Tibial artery (tissue), 4 donors: Measurements from ENCODE around the gene CD300LG.

ENCODE experiments used
- DNase-seq, 2 donors: peaks; one replicate each; pipeline ENCODE4 v3.0.0-alpha.2; 2019
- H3K27ac ChIP-seq, 2 donors: fragments of 200-600 bp; sonication (generic) in 1 of 2; 1 replicate in 1 of 2; 2 replicates in 1 of 2; pipeline ENCODE4 v1.5.1; 2018 to 2019; ENCODE audit warnings: mild to moderate bottlenecking in 1 of 2
- H3K27me3 ChIP-seq, 2 donors: fragments of 200-600 bp; sonication (generic) in 1 of 2; one replicate each; pipeline versions ENCODE4 v1.5.1 to v1.6.0; 2016 to 2019
- H3K36me3 ChIP-seq, 3 donors: fragments of 200-600 bp; sonication (generic) in 2 of 3; one replicate each; pipeline ENCODE4 v1.5.1; 2016 to 2019; ENCODE audit warnings: mild to moderate bottlenecking in 2 of 3
- H3K4me1 ChIP-seq, 4 donors: fragments of 200-600 bp; sonication (generic) in 2 of 4; 1 replicate in 3 of 4; 2 replicates in 1 of 4; pipeline ENCODE4 v1.5.1; 2016 to 2019
- H3K4me3 ChIP-seq, 2 donors: fragments of 200-600 bp; sonication (generic) in 1 of 2; 1 replicate in 1 of 2; 2 replicates in 1 of 2; pipeline ENCODE4 v1.5.1; 2018 to 2019; ENCODE audit warnings: mild to moderate bottlenecking in 2 of 2
- H3K9me3 ChIP-seq, 3 donors: fragments of 200-600 bp; sonication (generic) in 1 of 3; one replicate each; pipeline ENCODE4 v1.5.1; 2016 to 2019
- CTCF ChIP-seq, 2 experiments: fragments of 200-600 bp in 1 of 2; fragments of 450-650 bp in 1 of 2; IDR thresholded peaks; one replicate each; pipeline ENCODE4 v1.5.1; 2017 to 2019; ENCODE audit warnings: antibody characterized with exemption in 2 of 2, mild to moderate bottlenecking in 1 of 2, moderate library complexity in 1 of 2
- intact Hi-C: fragments of 100-400 bp; cut with DNase I; formaldehyde crosslinking; loops from one replicate; pipeline ENCODE4 v1.15.0; 2023; ENCODE audit warnings: low total_unique reads

CD300LG gene

GRCh38 chr17:43871946-43872690, 25.1 kb downstream of the CD300LG start:
- H3K9me3 ChIP-seq, result no peaks in the 10 kb centered on the region
- H3K27me3 ChIP-seq, result peaks cover 0 to 15% of the 10 kb centered on the region in 2 donors
- TF ChIP-seq CTCF (IDR thresholded peaks at IDR 0.05), result no peak
- no peaks in the 10 kb centered on the region for H3K4me1 ChIP-seq
- peaks cover 0 to 7% (median 0%) of the 10 kb centered on the region in 3 donors for H3K36me3 ChIP-seq
- no peak overlapping the region for H3K27ac ChIP-seq
- DNase-seq, result no peak
- intact Hi-C loops, result loop anchor here (10.0 kb wide), 2 partner anchors 73 to 123 kb away; partner anchors contain the start of gene PPY
- no peak overlapping the region for H3K4me3 ChIP-seq

- no peak for TF ChIP-seq CTCF (IDR thresholded peaks at IDR 0.05)
- no peaks in the 10 kb centered on the region for H3K9me3 ChIP-seq
- H3K27me3 ChIP-seq, result peaks cover 0 to 15% of the 10 kb centered on the region in 2 donors
- DNase-seq, result no peak
- H3K36me3 ChIP-seq, result peaks cover 0 to 14% (median 0%) of the 10 kb centered on the region in 3 donors
- no peak overlapping the region for H3K4me3 ChIP-seq
- no peak overlapping the region for H3K27ac ChIP-seq
- no peaks in the 10 kb centered on the region for H3K4me1 ChIP-seq
- intact Hi-C loops, result loop anchor here (10.0 kb wide), 2 partner anchors 72 to 122 kb away; partner anchors contain the start of gene PPY
Observed at GRCh38 chr17:43873091-43873490, 26.1 kb downstream of the CD300LG start.

GRCh38 chr17:43873815-43874214, 26.8 kb downstream of the CD300LG start:
- peaks cover 0 to 5% (median 1%) of the 10 kb centered on the region in 4 donors for H3K4me1 ChIP-seq
- intact Hi-C loops, result loop anchor here (10.0 kb wide), 2 partner anchors 71 to 121 kb away; partner anchors contain the start of gene PPY
- H3K27ac ChIP-seq, result no peak overlapping the region
- TF ChIP-seq CTCF (IDR thresholded peaks at IDR 0.05), result no peak
- H3K27me3 ChIP-seq, result peaks cover 0 to 15% of the 10 kb centered on the region in 2 donors
- peaks cover 0 to 14% (median 0%) of the 10 kb centered on the region in 3 donors for H3K36me3 ChIP-seq
- no peaks in the 10 kb centered on the region for H3K9me3 ChIP-seq
- no peak overlapping the region for H3K4me3 ChIP-seq
- no peak for DNase-seq

DNA sequence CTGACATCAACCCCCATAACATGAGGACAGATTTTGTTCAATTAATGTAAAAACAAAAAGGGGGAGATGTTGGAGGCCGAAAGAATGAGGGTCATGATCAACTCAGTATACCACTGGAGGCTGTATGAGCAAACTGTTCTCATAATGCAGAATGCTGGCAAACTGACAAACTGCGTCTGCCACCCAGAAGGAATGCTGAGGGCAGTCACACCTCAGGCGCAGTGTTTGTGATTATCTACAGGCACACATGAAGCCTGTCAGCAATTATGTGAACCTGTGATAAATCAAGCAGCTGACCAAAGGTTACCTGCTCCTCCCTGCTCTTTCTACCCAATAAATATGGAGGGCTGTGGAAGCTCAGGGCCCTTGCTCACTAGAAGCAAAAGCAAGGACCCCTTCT, 27.3 kb downstream of the CD300LG start:
- intact Hi-C loops, result loop anchor here (10.0 kb wide), 2 partner anchors 71 to 121 kb away; partner anchors contain the start of gene PPY
- no peak for TF ChIP-seq CTCF (IDR thresholded peaks at IDR 0.05)
- H3K36me3 ChIP-seq, result peaks cover 0 to 14% (median 2%) of the 10 kb centered on the region in 3 donors
- H3K4me1 ChIP-seq, result peaks cover 0 to 8% (median 1%) of the 10 kb centered on the region in 4 donors
- H3K27me3 ChIP-seq, result peaks cover 0 to 15% of the 10 kb centered on the region in 2 donors
- no peaks in the 10 kb centered on the region for H3K9me3 ChIP-seq
- no peak overlapping the region for H3K27ac ChIP-seq
- no peak for DNase-seq
- no peak overlapping the region for H3K4me3 ChIP-seq

DNA sequence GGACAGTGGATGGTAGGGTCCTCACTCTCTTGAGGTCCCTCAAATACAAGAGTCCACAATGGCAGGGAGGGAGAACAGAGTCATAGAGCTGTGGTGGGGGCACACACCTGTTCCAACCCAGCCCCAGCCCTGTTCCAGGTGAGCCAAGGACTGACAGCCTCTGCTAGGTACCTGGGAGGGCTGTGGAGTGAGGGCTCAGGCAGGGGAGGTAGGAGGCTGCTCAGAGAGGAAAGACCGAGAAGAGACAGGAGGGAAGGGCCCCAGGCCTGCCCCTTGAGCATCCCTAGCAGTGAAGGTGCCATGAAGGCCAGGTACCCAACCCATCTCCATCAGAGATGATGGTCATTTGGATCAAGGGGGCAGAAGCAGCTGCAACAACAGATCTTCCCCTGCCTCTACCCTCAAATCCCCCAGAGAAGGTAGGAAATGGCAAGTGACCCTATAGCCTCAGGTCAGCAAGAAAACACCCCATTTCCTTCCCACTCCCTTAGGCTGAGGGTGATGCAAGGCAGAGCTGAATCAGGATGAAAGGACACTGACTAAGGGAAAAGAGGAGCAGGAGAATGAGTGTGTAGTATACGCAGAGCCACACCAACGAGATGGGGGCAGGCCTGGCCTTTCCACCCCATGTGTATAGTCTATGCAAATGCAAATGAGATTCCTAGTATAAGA, 28.6 kb downstream of the CD300LG start:
- intact Hi-C loops, result loop anchor here (10.0 kb wide), 2 partner anchors 69 to 119 kb away; partner anchors contain the start of gene PPY
- H3K4me1 ChIP-seq, result peaks cover 0 to 8% (median 1%) of the 10 kb centered on the region in 4 donors
- no peak overlapping the region for H3K27ac ChIP-seq
- peak in 1 of 2 donors; percentile 3 for DNase-seq
- no peaks in the 10 kb centered on the region for H3K9me3 ChIP-seq
- no peak overlapping the region for H3K4me3 ChIP-seq
- H3K36me3 ChIP-seq, result peaks cover 0 to 14% (median 5%) of the 10 kb centered on the region in 3 donors
- peaks cover 0 to 13% of the 10 kb centered on the region in 2 donors for H3K27me3 ChIP-seq
- no peak for TF ChIP-seq CTCF (IDR thresholded peaks at IDR 0.05)
